WTC11 (cell line): ENCODE results near the gene MFAP1.

ENCODE experiments used
- AFF4 ChIP-seq: sonication (generic); formaldehyde crosslinking; IDR thresholded peaks from 2 replicates; pipeline ENCODE4 v1.8.1; 2023; ENCODE audit warnings: mild to moderate bottlenecking, missing genetic modification reagents, borderline replicate concordance
- CTCF ChIP-seq: fragments of 200-600 bp; IDR thresholded peaks from 2 replicates; pipeline ENCODE4 v1.8.0; 2022; ENCODE audit warnings: antibody characterized with exemption
- E2F4 ChIP-seq: sonication (generic); formaldehyde crosslinking; IDR thresholded peaks from 2 replicates; pipeline ENCODE4 v1.8.1; 2022; ENCODE audit warnings: low read depth, mild to moderate bottlenecking, moderate library complexity, missing genetic modification reagents, borderline replicate concordance
- ESRRA ChIP-seq: sonication (generic); formaldehyde crosslinking; IDR thresholded peaks from 2 replicates; pipeline ENCODE4 v1.8.1; 2022; ENCODE audit warnings: mild to moderate bottlenecking, missing genetic modification reagents, borderline replicate concordance
- GABPB1 ChIP-seq: sonication (generic); formaldehyde crosslinking; IDR thresholded peaks from 2 replicates; pipeline ENCODE4 v1.8.1; 2023; ENCODE audit warnings: mild to moderate bottlenecking, missing genetic modification reagents
- ZNF263 ChIP-seq: sonication (generic); formaldehyde crosslinking; IDR thresholded peaks from 2 replicates; pipeline ENCODE4 v1.8.1; 2022; ENCODE audit warnings: low read depth, mild to moderate bottlenecking, moderate library complexity, missing genetic modification reagents
- ZSCAN18 ChIP-seq: fragments of 250-450 bp; sonication (Bioruptor Pico); IDR thresholded peaks from 2 replicates; pipeline ENCODE4 v2.1.2; 2022; ENCODE audit warnings: mild to moderate bottlenecking, moderate library complexity
- TF ChIP-seq, protein P1 (sequence below): sonication (generic); formaldehyde crosslinking; IDR thresholded peaks from 2 replicates; pipeline ENCODE4 v1.8.1; 2022; ENCODE audit warnings: mild to moderate bottlenecking, moderate library complexity, missing genetic modification reagents

GRCh38 chr15:43799209-43799944, 25.1 kb downstream of the MFAP1 start:
- no peak for TF ChIP-seq CTCF
- no peak for TF ChIP-seq ESRRA (CRISPR knock-in tag)
- no peak for TF ChIP-seq ZNF263 (CRISPR knock-in tag)
- TF ChIP-seq AFF4 (CRISPR knock-in tag): no peak
- TF ChIP-seq ZSCAN18 (CRISPR knock-in tag): no peak
- no peak for TF ChIP-seq E2F4
- TF ChIP-seq, protein P1, sequence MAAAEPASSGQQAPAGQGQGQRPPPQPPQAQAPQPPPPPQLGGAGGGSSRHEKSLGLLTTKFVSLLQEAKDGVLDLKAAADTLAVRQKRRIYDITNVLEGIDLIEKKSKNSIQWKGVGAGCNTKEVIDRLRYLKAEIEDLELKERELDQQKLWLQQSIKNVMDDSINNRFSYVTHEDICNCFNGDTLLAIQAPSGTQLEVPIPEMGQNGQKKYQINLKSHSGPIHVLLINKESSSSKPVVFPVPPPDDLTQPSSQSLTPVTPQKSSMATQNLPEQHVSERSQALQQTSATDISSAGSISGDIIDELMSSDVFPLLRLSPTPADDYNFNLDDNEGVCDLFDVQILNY: no peak
- no peak for TF ChIP-seq GABPB1 (CRISPR knock-in tag)
